Fibroblast of mammary gland (primary cell): ENCODE measurements around the gene HIVEP3.
A peak's percentile ranks its signal among the peaks of the same experiment; 100 is the strongest.

Experiments
- DNase-seq: peaks from one replicate; pipeline ENCODE4 v3.0.0-alpha.2; 2010; ENCODE audit warnings: low read depth
- H3K4me3 ChIP-seq: 2 replicates; pipeline ENCODE4 v1.5.1; 2011; ENCODE audit warnings: low read depth, mild to moderate bottlenecking, low read length, moderate library complexity; ENCODE audit not compliant: control insufficient read depth
- CTCF ChIP-seq: conservative IDR thresholded peaks from 2 replicates; pipeline ENCODE4 v1.5.1; 2011; ENCODE audit warnings: low read depth, low read length, inconsistent platforms; ENCODE audit not compliant: control insufficient read depth, insufficient read depth

Gene HIVEP3

GRCh38 chr1:41743366-41743765 is 175.4 kb downstream of the HIVEP3 start:
- no peak overlapping the region for H3K4me3 ChIP-seq
- no peak for TF ChIP-seq CTCF
- DNase-seq = peak; percentile 96

- no peak overlapping the region for H3K4me3 ChIP-seq
- no peak for TF ChIP-seq CTCF
- peak; percentile 87 for DNase-seq
These were observed 176.5 kb downstream of the HIVEP3 start for GRCh38 chr1:41742219-41742618.

- no peak for DNase-seq
- no peak overlapping the region for H3K4me3 ChIP-seq
- TF ChIP-seq CTCF = no peak
These were observed 177.5 kb downstream of the HIVEP3 start for GRCh38 chr1:41741244-41741643.

- H3K4me3 ChIP-seq = no peak overlapping the region
- TF ChIP-seq CTCF = no peak
- DNase-seq = no peak
These were observed 178.0 kb downstream of the HIVEP3 start for GRCh38 chr1:41740630-41741239.

- no peak for DNase-seq
- H3K4me3 ChIP-seq = no peak overlapping the region
- no peak for TF ChIP-seq CTCF
These were observed 178.7 kb downstream of the HIVEP3 start for GRCh38 chr1:41740058-41740457.

GRCh38 chr1:41739061-41739955 is 179.4 kb downstream of the HIVEP3 start:
- H3K4me3 ChIP-seq = no peak overlapping the region
- peak; percentile 56 for DNase-seq
- TF ChIP-seq CTCF = no peak
